A549 treated with AZD2906 at 1 μM for 4 hours (cell line): Measurements from ENCODE around the gene PTCD2. TPM values are rescaled to one million over a fixed set of nuclear protein-coding genes. Genes with fewer than 3 reads are reported as not detected.

Experiments
- total RNA-seq: library from RNA; stranded (reverse); fragments of 200-300 nt; extraction: Qiagen RNA extraction; gene quantifications from 5 replicates; pipeline ENCODE4 v1.2.3, GENCODE V29; 2022

Gene PTCD2
- 9.8 to 10.8 TPM (median 10.3 TPM) in 5 replicates for total RNA-seq

GRCh38 chr5:72319976-72320752 is at the start of gene PTCD2, which contains the start of gene MRPS27:
Gene PTCD2 (plus strand): TSS chr5:72320373. CDS start chr5:72320383, 10 bp downstream.
Gene MRPS27 (minus strand): TSS chr5:72320240. CDS start chr5:72320221, 19 bp downstream.

Other genes starting within 250 kb of the PTCD2 start
- gene MAP1B, start 212.9 kb upstream of the PTCD2 start, total RNA-seq: 30.7 to 55.9 TPM (median 35.1 TPM) in 5 replicates
- gene MRPS27, start 133 bp upstream of the PTCD2 start, total RNA-seq: 48.5 to 57.7 TPM (median 51.3 TPM) in 5 replicates
- not detected in 5 replicates for gene ZNF366, start 187.0 kb downstream of the PTCD2 start, total RNA-seq